Mucosa of descending colon (tissue), 3 donors: ENCODE measurements around the gene PIK3R5. TPM values are rescaled to one million over a fixed set of nuclear protein-coding genes. Genes with fewer than 3 reads are reported as not detected.

Experiments
- ATAC-seq: fragments of 200-7000 bp; cut with Tn5 transposase; one replicate; pipeline ENCODE4 v1.9.1; 2020; ENCODE audit warnings: mild to moderate bottlenecking, moderate library complexity
- DNase-seq, 3 donors: peaks; one replicate each; pipeline ENCODE4 v3.0.0-alpha.2; 2020
- H3K36me3 ChIP-seq: fragments of 200-600 bp; one replicate; pipeline ENCODE4 v1.8.0; 2021; ENCODE audit warnings: low read depth, mild to moderate bottlenecking
- H3K4me1 ChIP-seq: fragments of 200-600 bp; one replicate; pipeline ENCODE4 v1.8.0; 2021; ENCODE audit warnings: low read depth, mild to moderate bottlenecking
- H3K4me3 ChIP-seq: fragments of 200-600 bp; one replicate; pipeline ENCODE4 v1.8.0; 2021; ENCODE audit warnings: mild to moderate bottlenecking
- H3K9me3 ChIP-seq: fragments of 200-600 bp; one replicate; pipeline ENCODE4 v1.8.0; 2021; ENCODE audit warnings: mild to moderate bottlenecking
- intact Hi-C, 2 donors: fragments of 100-400 bp; cut with DNase I in 1 of 2; cut with micrococcal nuclease in 1 of 2; formaldehyde crosslinking; loops; one replicate each; pipeline versions ENCODE4 v1.11.0 to v1.11.1; 2022; cut with DNase I, micrococcal nuclease
- total RNA-seq, 3 donors: library from RNA; stranded (reverse); fragmentation: NEBNext Ultra II Directional in 2 of 3; extraction: Animal tissue kit (Norgen Biotek cat#: 25700) in 2 of 3; gene quantifications; one replicate each; pipeline versions ENCODE4 v1.2.1 to v1.2.4, GENCODE V29; 2021 to 2023
- TF ChIP-seq, protein P1 (sequence below): fragments of 200-600 bp; IDR thresholded peaks from one replicate; pipeline ENCODE4 v1.8.0; 2022; ENCODE audit warnings: antibody characterized with exemption, mild to moderate bottlenecking
- donor health status: DM: no; HTN: no; CAD: no; lungs with moderate emphysema.
- donor health status: DM: no; HTN: no; CAD: no.
- donor health status: DM: no; HTN: yes; CAD: no.

PIK3R5 gene
- total RNA-seq, 3 donors from 2014 or later = 2.7 to 10.4 (median 6.8) TPM

DNA sequence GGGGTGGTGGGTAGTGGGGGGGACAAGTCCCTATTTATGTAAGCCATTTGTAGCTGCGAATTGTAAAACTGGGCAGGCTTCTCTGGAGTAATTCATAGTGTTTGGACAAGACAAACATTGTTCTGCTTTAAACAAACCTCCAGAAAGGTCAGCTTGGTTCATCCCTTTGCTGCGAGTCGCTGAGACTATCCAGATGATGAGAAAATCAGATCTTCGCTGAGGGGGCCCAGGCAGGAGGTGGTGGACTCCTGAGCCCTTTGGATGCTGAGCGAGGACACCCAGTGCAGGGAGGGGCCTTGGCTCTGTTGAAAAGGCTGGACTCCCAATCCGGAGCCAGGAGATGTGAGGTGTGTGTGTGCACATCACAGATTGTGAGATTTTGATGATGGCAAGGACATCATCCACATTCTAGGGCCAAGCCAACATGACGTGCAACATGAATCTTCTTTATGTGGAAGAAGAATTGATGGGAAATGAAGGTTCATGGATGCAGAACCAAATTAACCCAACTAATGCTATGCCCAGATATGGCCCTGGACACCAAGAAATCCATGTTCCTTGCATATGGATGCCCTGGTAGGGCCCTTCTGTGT is 40.8 kb upstream of the PIK3R5 start:
- DNase-seq (no peak), ATAC-seq (no peak)
- Histone ChIP-seq H3K36me3 (no peaks in the 10 kb centered on the region), H3K9me3 (no peaks in the 10 kb centered on the region), H3K4me3 (no peak overlapping the region), H3K4me1 (peaks cover 5% of the 10 kb centered on the region)
- TF ChIP-seq, protein P1, sequence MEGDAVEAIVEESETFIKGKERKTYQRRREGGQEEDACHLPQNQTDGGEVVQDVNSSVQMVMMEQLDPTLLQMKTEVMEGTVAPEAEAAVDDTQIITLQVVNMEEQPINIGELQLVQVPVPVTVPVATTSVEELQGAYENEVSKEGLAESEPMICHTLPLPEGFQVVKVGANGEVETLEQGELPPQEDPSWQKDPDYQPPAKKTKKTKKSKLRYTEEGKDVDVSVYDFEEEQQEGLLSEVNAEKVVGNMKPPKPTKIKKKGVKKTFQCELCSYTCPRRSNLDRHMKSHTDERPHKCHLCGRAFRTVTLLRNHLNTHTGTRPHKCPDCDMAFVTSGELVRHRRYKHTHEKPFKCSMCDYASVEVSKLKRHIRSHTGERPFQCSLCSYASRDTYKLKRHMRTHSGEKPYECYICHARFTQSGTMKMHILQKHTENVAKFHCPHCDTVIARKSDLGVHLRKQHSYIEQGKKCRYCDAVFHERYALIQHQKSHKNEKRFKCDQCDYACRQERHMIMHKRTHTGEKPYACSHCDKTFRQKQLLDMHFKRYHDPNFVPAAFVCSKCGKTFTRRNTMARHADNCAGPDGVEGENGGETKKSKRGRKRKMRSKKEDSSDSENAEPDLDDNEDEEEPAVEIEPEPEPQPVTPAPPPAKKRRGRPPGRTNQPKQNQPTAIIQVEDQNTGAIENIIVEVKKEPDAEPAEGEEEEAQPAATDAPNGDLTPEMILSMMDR = no peak
- intact Hi-C loops = no loop called here

DNA sequence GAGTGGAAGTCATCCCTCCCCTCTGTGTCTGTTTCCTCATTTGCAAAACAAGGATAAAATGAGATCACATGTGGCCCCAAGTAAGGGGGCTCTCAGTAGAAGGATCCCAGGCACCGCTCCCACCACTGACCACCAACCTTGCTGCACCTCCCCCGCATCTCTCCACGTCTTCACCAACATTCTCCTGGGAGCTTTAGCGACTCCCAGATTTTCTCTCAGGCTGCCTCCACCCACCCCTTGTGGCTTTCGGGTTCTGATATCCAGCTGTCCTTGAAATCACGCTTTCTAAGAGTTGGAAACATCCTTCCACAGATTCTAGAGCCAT is 39.4 kb upstream of the PIK3R5 start:
- intact Hi-C loops = no loop called here
- TF ChIP-seq, protein P1 = no peak
- ATAC-seq (no peak), DNase-seq (no peak)
- Histone ChIP-seq H3K4me1 (peaks cover 5% of the 10 kb centered on the region), H3K9me3 (no peaks in the 10 kb centered on the region), H3K36me3 (no peaks in the 10 kb centered on the region), H3K4me3 (no peak overlapping the region)

- no peak overlapping the region for H3K4me3 ChIP-seq
- DNase-seq = no peak
- H3K36me3 ChIP-seq = no peaks in the 10 kb centered on the region
- peaks cover 5% of the 10 kb centered on the region for H3K4me1 ChIP-seq
- intact Hi-C loops = no loop called here
- TF ChIP-seq, protein P1 = no peak
- no peaks in the 10 kb centered on the region for H3K9me3 ChIP-seq
- no peak for ATAC-seq
Measured at GRCh38 chr17:9004132-9004960, 38.8 kb upstream of the PIK3R5 start.

GRCh38 chr17:9003355-9004131 is 38.0 kb upstream of the PIK3R5 start:
- Histone ChIP-seq H3K4me3 (no peak overlapping the region), H3K4me1 (peaks cover 5% of the 10 kb centered on the region), H3K9me3 (no peaks in the 10 kb centered on the region), H3K36me3 (no peaks in the 10 kb centered on the region)
- ATAC-seq (no peak), DNase-seq (no peak)
- TF ChIP-seq, protein P1 = no peak
- intact Hi-C loops = no loop called here

GRCh38 chr17:9002606-9003354 is 37.3 kb upstream of the PIK3R5 start:
- peak; percentile 66 for ATAC-seq
- Histone ChIP-seq H3K4me1 (peaks cover 5% of the 10 kb centered on the region), H3K9me3 (no peaks in the 10 kb centered on the region), H3K4me3 (no peak overlapping the region), H3K36me3 (no peaks in the 10 kb centered on the region)
- TF ChIP-seq, protein P1 = no peak
- DNase-seq = peak in 2 of 3 donors; percentile 37 to 48
- intact Hi-C loops = no loop called here
